Mesothelial cell of epicardium (in vitro differentiated cells): Measurements from ENCODE around the gene CCNL2. TPM values are rescaled to one million over a fixed set of nuclear protein-coding genes. Genes with fewer than 3 reads are reported as not detected.
A peak's percentile ranks its signal among the peaks of the same experiment; 100 is the strongest.

Experiments used
- DNase-seq, 2 experiments: peaks; one replicate each; pipeline ENCODE4 v3.0.0; 2021; ENCODE audit warnings: low spot score in 2 of 2; ENCODE audit not compliant: unreplicated experiment in 2 of 2
- H3K27ac Mint-ChIP-seq: 2 replicates; pipeline ENCODE4 v1.8.0; 2021; ENCODE audit warnings: mixed read lengths
- H3K27me3 Mint-ChIP-seq: 2 replicates; pipeline ENCODE4 v1.8.0; 2021; ENCODE audit warnings: low read depth, mixed read lengths
- H3K36me3 Mint-ChIP-seq: 2 replicates; pipeline ENCODE4 v1.8.0; 2021; ENCODE audit warnings: mixed read lengths
- H3K4me1 Mint-ChIP-seq: 2 replicates; pipeline ENCODE4 v1.8.0; 2021; ENCODE audit warnings: mixed read lengths
- H3K4me3 Mint-ChIP-seq: 2 replicates; pipeline ENCODE4 v1.8.0; 2021; ENCODE audit warnings: mild to moderate bottlenecking, moderate library complexity, mixed read lengths
- H3K9me3 Mint-ChIP-seq: 2 replicates; pipeline ENCODE4 v1.8.0; 2021; ENCODE audit warnings: mixed read lengths
- total RNA-seq: library from RNA; stranded (reverse); gene quantifications from 3 replicates; pipeline ENCODE4 v1.2.1, GENCODE V29; 2021
- TF ChIP-seq, protein P1 (sequence below): fragments of 200-600 bp; sonication (generic); IDR thresholded peaks from one replicate; pipeline ENCODE4 v1.5.0; 2021; ENCODE audit warnings: antibody characterized with exemption; ENCODE audit not compliant: unreplicated experiment

Gene CCNL2
- total RNA-seq, 1 donor from 2014 or later, result 423 TPM

DNA sequence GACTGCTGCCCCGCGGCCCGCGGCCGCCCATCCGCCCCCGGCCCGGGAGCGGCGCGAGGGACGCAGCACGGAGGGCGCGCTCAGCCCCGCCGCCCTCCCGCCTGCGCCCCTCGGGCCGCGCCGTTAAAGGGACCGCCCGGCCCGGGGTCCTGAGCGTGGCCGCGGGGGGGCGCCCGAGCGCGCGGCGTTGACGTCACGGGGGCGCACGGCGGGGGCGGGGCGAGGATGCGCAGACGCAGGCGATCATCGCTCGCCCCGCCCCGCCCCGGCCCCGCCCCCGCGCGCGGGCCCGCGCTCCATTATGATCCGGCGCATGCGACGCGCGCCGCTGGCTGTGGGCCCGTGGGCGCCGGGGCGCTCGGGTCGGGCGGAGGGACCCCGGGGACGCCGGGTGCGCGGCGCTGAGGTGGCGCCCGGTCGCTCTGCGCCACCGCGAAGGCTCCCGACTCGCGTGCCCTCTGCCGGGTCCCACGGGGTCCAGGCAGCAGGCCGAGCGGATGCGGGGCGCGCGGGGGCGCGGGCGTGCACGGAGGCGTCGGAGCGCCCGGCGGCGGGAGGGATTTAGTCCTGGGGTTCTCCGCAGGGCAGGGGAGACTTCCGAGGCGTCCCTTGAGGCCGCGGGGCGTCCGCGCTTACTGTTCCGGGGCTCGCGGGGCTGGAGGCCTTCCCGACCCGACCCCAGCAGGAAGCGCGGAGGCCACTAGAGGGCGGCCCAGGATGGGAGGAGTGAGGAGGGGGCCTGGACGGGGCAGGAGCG lies 49.7 kb downstream of the CCNL2 start, which contains the start of gene DVL1:
DVL1 (minus strand) TSS at position 163 of the 757 bp plus-strand sequence. CDS start 353 bp downstream, outside the sequence.
- DNase-seq, result peak; percentile 72 to 78
- H3K4me3 Mint-ChIP-seq, result peak within 1 kb of the TSS; percentile 73
- H3K9me3 Mint-ChIP-seq, result no peaks in the 10 kb centered on the region
- H3K36me3 Mint-ChIP-seq, result peaks cover 2% of the 10 kb centered on the region
- peaks cover 4% of the 10 kb centered on the region for H3K27me3 Mint-ChIP-seq
- no peak within 1 kb of the TSS for H3K27ac Mint-ChIP-seq
- H3K4me1 Mint-ChIP-seq, result peaks cover 26% of the 10 kb centered on the region
- TF ChIP-seq, protein P1, sequence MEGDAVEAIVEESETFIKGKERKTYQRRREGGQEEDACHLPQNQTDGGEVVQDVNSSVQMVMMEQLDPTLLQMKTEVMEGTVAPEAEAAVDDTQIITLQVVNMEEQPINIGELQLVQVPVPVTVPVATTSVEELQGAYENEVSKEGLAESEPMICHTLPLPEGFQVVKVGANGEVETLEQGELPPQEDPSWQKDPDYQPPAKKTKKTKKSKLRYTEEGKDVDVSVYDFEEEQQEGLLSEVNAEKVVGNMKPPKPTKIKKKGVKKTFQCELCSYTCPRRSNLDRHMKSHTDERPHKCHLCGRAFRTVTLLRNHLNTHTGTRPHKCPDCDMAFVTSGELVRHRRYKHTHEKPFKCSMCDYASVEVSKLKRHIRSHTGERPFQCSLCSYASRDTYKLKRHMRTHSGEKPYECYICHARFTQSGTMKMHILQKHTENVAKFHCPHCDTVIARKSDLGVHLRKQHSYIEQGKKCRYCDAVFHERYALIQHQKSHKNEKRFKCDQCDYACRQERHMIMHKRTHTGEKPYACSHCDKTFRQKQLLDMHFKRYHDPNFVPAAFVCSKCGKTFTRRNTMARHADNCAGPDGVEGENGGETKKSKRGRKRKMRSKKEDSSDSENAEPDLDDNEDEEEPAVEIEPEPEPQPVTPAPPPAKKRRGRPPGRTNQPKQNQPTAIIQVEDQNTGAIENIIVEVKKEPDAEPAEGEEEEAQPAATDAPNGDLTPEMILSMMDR, result peak; percentile 42

DNA sequence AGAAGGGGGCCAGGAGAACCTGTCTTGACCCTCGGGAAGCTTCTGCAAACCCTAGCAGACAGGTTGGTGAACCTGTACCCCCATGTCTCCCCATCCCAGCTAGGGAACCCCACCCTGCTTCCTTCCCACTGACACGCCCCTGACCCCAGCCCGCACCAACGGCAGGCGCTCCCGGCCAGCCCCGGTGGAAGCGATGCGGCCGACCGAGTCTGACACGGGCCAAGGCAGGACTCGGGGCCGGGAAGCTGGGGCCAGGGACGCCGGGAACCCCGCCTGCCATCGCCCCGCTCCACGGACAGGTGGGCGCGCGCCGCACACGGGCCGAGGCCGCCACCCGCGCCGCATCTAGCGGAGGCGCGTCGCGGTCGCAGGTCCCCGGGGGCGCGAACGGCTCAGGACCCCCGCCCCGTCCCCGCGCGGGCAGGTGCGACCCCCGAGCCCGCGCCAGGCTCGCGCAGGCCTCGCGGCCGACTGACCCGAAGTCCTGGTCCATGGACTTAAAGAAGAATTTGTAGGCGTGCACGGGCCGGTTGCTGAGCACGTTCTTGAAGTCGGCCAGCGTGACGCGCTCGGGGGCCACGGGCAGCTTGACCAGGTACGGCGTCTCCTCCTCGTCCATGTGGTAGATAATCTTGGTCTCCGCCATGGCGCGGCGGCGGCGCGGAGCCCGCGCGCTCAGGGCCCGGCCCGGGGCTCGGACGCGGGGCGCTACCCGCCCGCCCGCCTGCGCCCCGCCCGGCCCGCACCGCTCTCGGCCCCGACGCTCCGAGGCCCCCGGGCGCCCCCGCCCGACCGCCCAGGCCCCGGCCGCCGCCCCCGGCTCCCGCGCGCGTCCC lies 50.5 kb downstream of the CCNL2 start:
- peaks cover 23% of the 10 kb centered on the region for H3K4me1 Mint-ChIP-seq
- peaks cover 2% of the 10 kb centered on the region for H3K36me3 Mint-ChIP-seq
- H3K27me3 Mint-ChIP-seq, result peaks cover 2% of the 10 kb centered on the region
- no peaks in the 10 kb centered on the region for H3K9me3 Mint-ChIP-seq
- TF ChIP-seq, protein P1, result no peak
- peak overlapping the region; percentile 73 for H3K4me3 Mint-ChIP-seq
- H3K27ac Mint-ChIP-seq, result no peak overlapping the region
- DNase-seq, result no peak

GRCh38 chr1:1347663-1348419 lies 51.3 kb downstream of the CCNL2 start:
- TF ChIP-seq, protein P1, result peak; percentile 7
- no peak for DNase-seq
- Mint-ChIP-seq H3K36me3 (peaks cover 2% of the 10 kb centered on the region), H3K4me3 (peak overlapping the region; percentile 73), H3K27ac (no peak overlapping the region), H3K4me1 (peaks cover 22% of the 10 kb centered on the region), H3K9me3 (no peaks in the 10 kb centered on the region), H3K27me3 (peaks cover 2% of the 10 kb centered on the region)

DNA sequence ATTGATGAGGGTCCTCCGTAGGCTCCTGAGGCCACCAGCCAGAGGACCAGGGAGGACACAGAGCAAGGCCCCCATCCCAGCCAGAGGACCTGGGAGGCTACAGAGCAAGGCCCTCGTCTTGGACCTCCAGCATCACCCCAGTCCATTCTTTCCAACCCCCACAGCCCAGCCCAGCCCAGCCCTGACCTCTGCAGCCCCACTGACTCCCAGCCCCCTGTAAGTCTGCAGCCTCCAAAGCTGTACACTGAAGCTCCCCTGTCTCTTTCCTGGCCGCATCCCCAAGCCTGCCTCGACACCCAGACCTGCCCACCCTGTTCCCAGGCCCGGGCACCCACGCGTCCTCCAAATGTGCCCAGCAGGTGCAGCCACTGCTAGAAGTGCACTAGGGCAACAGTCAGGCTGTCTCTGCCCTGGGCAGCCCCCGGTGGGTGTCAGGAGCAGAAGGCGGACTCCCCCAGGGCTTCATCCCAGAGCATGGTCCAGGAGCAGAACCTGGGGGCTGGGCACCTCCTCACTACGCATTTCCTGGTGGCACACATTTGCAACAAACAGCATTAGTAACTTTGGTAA lies 52.0 kb downstream of the CCNL2 start:
- H3K4me1 Mint-ChIP-seq, result peaks cover 15% of the 10 kb centered on the region
- H3K27me3 Mint-ChIP-seq, result no peaks in the 10 kb centered on the region
- no peaks in the 10 kb centered on the region for H3K9me3 Mint-ChIP-seq
- TF ChIP-seq, protein P1, result peak; percentile 2
- no peak overlapping the region for H3K27ac Mint-ChIP-seq
- H3K36me3 Mint-ChIP-seq, result no peaks in the 10 kb centered on the region
- H3K4me3 Mint-ChIP-seq, result peak overlapping the region; percentile 73
- no peak for DNase-seq

DNA sequence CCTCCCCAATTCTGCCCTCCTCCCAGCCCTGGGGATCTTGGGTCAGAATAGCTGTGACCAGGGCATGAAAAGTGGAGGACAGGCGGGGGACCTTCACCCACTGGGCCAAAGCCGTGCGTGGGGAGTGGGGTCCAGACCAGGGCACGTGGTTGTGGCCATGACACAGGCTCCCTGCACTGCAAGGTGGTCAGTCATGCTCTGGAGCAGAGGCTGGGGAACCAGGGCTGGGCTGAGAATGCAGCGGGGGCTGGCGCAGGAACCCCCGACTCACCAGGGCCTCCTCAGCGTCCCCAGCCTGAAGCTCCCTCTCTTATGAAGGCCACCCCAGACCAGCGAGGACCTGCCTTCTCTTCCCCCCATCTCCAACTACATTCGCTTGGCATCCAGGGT lies 52.6 kb downstream of the CCNL2 start:
- no peak overlapping the region for H3K27ac Mint-ChIP-seq
- no peak for DNase-seq
- TF ChIP-seq, protein P1, result no peak
- peaks cover 12% of the 10 kb centered on the region for H3K4me1 Mint-ChIP-seq
- H3K27me3 Mint-ChIP-seq, result no peaks in the 10 kb centered on the region
- no peaks in the 10 kb centered on the region for H3K36me3 Mint-ChIP-seq
- H3K9me3 Mint-ChIP-seq, result no peaks in the 10 kb centered on the region
- peak overlapping the region; percentile 44 for H3K4me3 Mint-ChIP-seq
